ENCODE measurements around the gene NKG7. TPM values are rescaled to one million over a fixed set of nuclear protein-coding genes. Genes with fewer than 3 reads are reported as not detected.
A peak's percentile ranks its signal among the peaks of the same experiment; 100 is the strongest.

Gene NKG7
- total and polyA plus RNA-seq, 4 donors = 2.0 to 13.6 (median 5.7) TPM

DNA sequence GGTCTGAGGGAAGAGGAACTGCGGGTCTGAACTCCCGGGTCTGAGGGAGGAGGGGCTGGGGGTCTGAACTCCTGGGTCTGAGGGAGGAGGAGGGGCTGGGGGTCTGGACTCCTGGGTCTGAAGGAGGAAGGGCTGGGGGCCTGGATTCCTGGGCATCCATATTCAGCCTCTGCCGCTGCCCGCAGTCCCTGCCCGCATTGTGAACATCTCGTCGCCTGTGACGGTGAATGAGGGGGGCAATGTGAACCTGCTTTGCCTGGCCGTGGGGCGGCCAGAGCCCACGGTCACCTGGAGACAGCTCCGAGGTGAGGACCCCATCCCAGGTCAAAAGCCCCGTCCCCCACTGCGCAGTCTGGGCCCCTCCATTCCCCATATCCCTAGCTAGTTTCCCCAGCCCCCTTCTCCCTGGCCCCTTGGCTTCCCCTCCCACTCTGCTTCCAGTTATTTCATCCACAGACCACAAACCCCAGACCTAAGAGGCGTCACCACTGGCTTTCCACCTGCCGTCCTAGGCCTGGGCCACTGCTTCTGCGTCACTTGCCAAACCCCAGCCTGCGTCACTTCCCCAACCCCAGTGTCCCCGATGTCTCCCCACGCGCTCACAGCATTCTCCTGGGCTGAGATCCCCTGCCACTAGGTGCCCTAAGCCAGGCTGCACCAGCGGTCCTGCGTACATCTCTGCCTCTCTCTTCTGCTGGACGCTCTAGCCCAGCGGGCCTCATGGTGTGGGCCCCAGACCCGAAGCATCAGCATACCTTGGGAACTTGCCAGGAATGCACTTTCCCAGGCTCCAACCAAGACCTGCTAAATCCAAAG is 47.1 kb downstream of the NKG7 start (continued):
- TF ChIP-seq REST (IDR thresholded peaks at IDR 0.05) (no peak), ATF3 (IDR thresholded peaks at IDR 0.05) (no peak)

- Histone ChIP-seq H3K9me3 (ENCODE audit: control insufficient read depth in 4 of 4, low read length in 3 of 4) (no peaks in the 10 kb centered on the region), H3K36me3 (ENCODE audit: control insufficient read depth in 4 of 4, insufficient read depth in 3 of 4, low read depth in 1 of 4, low read length in 3 of 4) (no peaks in the 10 kb centered on the region), H3K27me3 (ENCODE audit: control insufficient read depth in 4 of 4, insufficient read depth in 4 of 4, low read length in 3 of 4) (peaks cover 0 to 4% (median 0%) of the 10 kb centered on the region in 4 donors), H3K9ac (ENCODE audit: low read depth in 1 of 2, low read length in 2 of 2) (no peak overlapping the region), H3K27ac (ENCODE audit: low read depth in 1 of 2, low read length in 2 of 2) (peak overlapping the region; percentile 36 to 50), H3K4me1 (ENCODE audit: control insufficient read depth in 4 of 4, insufficient read depth in 4 of 4, low read length in 3 of 4) (peaks cover 0 to 9% (median under 1%) of the 10 kb centered on the region in 4 donors), H3K4me3 (ENCODE audit: low read depth in 1 of 3, low read length in 3 of 3) (no peak overlapping the region)
- no peak for DNase-seq (ENCODE audit: low spot score)
- TF ChIP-seq EGR1 (IDR thresholded peaks at IDR 0.05; ENCODE audit: low read depth in 2 of 2) (no peak), SP1 (IDR thresholded peaks at IDR 0.05) (peak; percentile 8)
- 72% methylated on average over 6 of the region's 6 CpGs for WGBS
Observed at GRCh38 chr19:51324167-51324481, 48.3 kb downstream of the NKG7 start.

GRCh38 chr19:51323481-51324166 is 48.8 kb downstream of the NKG7 start:
- no peak for DNase-seq (ENCODE audit: low spot score)
- Histone ChIP-seq H3K27me3 (ENCODE audit: control insufficient read depth in 4 of 4, insufficient read depth in 4 of 4, low read length in 3 of 4) (peaks cover 0 to 4% (median 0%) of the 10 kb centered on the region in 4 donors), H3K9ac (ENCODE audit: low read depth in 1 of 2, low read length in 2 of 2) (no peak overlapping the region), H3K9me3 (ENCODE audit: control insufficient read depth in 4 of 4, low read length in 3 of 4) (no peaks in the 10 kb centered on the region), H3K36me3 (ENCODE audit: control insufficient read depth in 4 of 4, insufficient read depth in 3 of 4, low read depth in 1 of 4, low read length in 3 of 4) (no peaks in the 10 kb centered on the region), H3K4me3 (ENCODE audit: low read depth in 1 of 3, low read length in 3 of 3) (no peak overlapping the region), H3K27ac (ENCODE audit: low read depth in 1 of 2, low read length in 2 of 2) (peak overlapping the region; percentile 36 to 50), H3K4me1 (ENCODE audit: control insufficient read depth in 4 of 4, insufficient read depth in 4 of 4, low read length in 3 of 4) (peaks cover 0 to 9% (median under 1%) of the 10 kb centered on the region in 4 donors)
- 73% methylated on average over 29 of the region's 29 CpGs for WGBS
- TF ChIP-seq MAX (IDR thresholded peaks at IDR 0.05) (no peak), ZBTB33 (IDR thresholded peaks at IDR 0.05) (no peak), FOXA2 (IDR thresholded peaks at IDR 0.05) (no peak), TAF1 (conservative IDR thresholded peaks at IDR 0.05) (no peak), RXRA (IDR thresholded peaks at IDR 0.05) (peak; percentile 86)
